ENCODE results near the gene ROR2. TPM values are rescaled to one million over a fixed set of nuclear protein-coding genes. Genes with fewer than 3 reads are reported as not detected.

ROR2 gene
- total RNA-seq, 1 donor, result 13.8 TPM

- peak overlapping the region; percentile 9 for H3K27ac ChIP-seq (ENCODE audit: low read depth, low read length)
- no peaks in the 10 kb centered on the region for H3K79me2 ChIP-seq (ENCODE audit: insufficient read depth, low read length)
- no peaks in the 10 kb centered on the region for H3K9me3 ChIP-seq (ENCODE audit: low read depth, low read length)
- H3K4me2 ChIP-seq (ENCODE audit: insufficient read depth, low read length), result no peak overlapping the region
- H4K20me1 ChIP-seq (ENCODE audit: insufficient read depth, low read length), result no peaks in the 10 kb centered on the region
- no peaks in the 10 kb centered on the region for H3K36me3 ChIP-seq (ENCODE audit: insufficient read depth, low read length)
- no peaks in the 10 kb centered on the region for H3K27me3 ChIP-seq (ENCODE audit: insufficient read depth, low read length)
- TF ChIP-seq CTCF (IDR thresholded peaks at IDR 0.05; ENCODE audit: extremely low read depth, low read depth, low read length), result no peak
- DNase-seq (ENCODE audit: insufficient read length, low spot score, missing footprints), result no peak
- H2AFZ ChIP-seq (ENCODE audit: low read length), result no peak overlapping the region
- no peak overlapping the region for H3K4me3 ChIP-seq (ENCODE audit: insufficient read depth, low read length)
- H3K4me1 ChIP-seq (ENCODE audit: insufficient read depth, low read length), result peaks cover 7% of the 10 kb centered on the region
Observed at GRCh38 chr9:91746357-91746756, 203.7 kb downstream of the ROR2 start.

- H3K4me2 ChIP-seq (ENCODE audit: insufficient read depth, low read length), result no peak overlapping the region
- peaks cover 3% of the 10 kb centered on the region for H3K27me3 ChIP-seq (ENCODE audit: insufficient read depth, low read length)
- H3K9me3 ChIP-seq (ENCODE audit: low read depth, low read length), result no peaks in the 10 kb centered on the region
- H4K20me1 ChIP-seq (ENCODE audit: insufficient read depth, low read length), result no peaks in the 10 kb centered on the region
- peaks cover 7% of the 10 kb centered on the region for H3K4me1 ChIP-seq (ENCODE audit: insufficient read depth, low read length)
- H3K4me3 ChIP-seq (ENCODE audit: insufficient read depth, low read length), result no peak overlapping the region
- H2AFZ ChIP-seq (ENCODE audit: low read length), result no peak overlapping the region
- H3K36me3 ChIP-seq (ENCODE audit: insufficient read depth, low read length), result no peaks in the 10 kb centered on the region
- DNase-seq (ENCODE audit: insufficient read length, low spot score, missing footprints), result no peak
- no peak overlapping the region for H3K27ac ChIP-seq (ENCODE audit: low read depth, low read length)
- TF ChIP-seq CTCF (IDR thresholded peaks at IDR 0.05; ENCODE audit: extremely low read depth, low read depth, low read length), result no peak
- no peaks in the 10 kb centered on the region for H3K79me2 ChIP-seq (ENCODE audit: insufficient read depth, low read length)
Observed at GRCh38 chr9:91744114-91744513, 205.9 kb downstream of the ROR2 start.

GRCh38 chr9:91741522-91741921 lies 208.5 kb downstream of the ROR2 start:
- TF ChIP-seq CTCF (IDR thresholded peaks at IDR 0.05; ENCODE audit: extremely low read depth, low read depth, low read length), result no peak
- Histone ChIP-seq H3K4me3 (ENCODE audit: insufficient read depth, low read length) (no peak overlapping the region), H3K4me1 (ENCODE audit: insufficient read depth, low read length) (peaks cover 3% of the 10 kb centered on the region), H3K27me3 (ENCODE audit: insufficient read depth, low read length) (peaks cover 8% of the 10 kb centered on the region), H4K20me1 (ENCODE audit: insufficient read depth, low read length) (no peaks in the 10 kb centered on the region), H3K27ac (ENCODE audit: low read depth, low read length) (no peak overlapping the region), H2AFZ (ENCODE audit: low read length) (no peak overlapping the region), H3K79me2 (ENCODE audit: insufficient read depth, low read length) (no peaks in the 10 kb centered on the region), H3K9me3 (ENCODE audit: low read depth, low read length) (no peaks in the 10 kb centered on the region), H3K4me2 (ENCODE audit: insufficient read depth, low read length) (no peak overlapping the region), H3K36me3 (ENCODE audit: insufficient read depth, low read length) (no peaks in the 10 kb centered on the region)
- DNase-seq (ENCODE audit: insufficient read length, low spot score, missing footprints), result peak; percentile 88

- Histone ChIP-seq H3K36me3 (ENCODE audit: insufficient read depth, low read length) (no peaks in the 10 kb centered on the region), H2AFZ (ENCODE audit: low read length) (peak overlapping the region; percentile 42), H3K27ac (ENCODE audit: low read depth, low read length) (no peak overlapping the region), H3K4me2 (ENCODE audit: insufficient read depth, low read length) (no peak overlapping the region), H3K4me3 (ENCODE audit: insufficient read depth, low read length) (no peak overlapping the region), H3K9me3 (ENCODE audit: low read depth, low read length) (no peaks in the 10 kb centered on the region), H3K4me1 (ENCODE audit: insufficient read depth, low read length) (no peaks in the 10 kb centered on the region), H3K27me3 (ENCODE audit: insufficient read depth, low read length) (peaks cover 13% of the 10 kb centered on the region), H3K79me2 (ENCODE audit: insufficient read depth, low read length) (no peaks in the 10 kb centered on the region), H4K20me1 (ENCODE audit: insufficient read depth, low read length) (no peaks in the 10 kb centered on the region)
- TF ChIP-seq CTCF (IDR thresholded peaks at IDR 0.05; ENCODE audit: extremely low read depth, low read depth, low read length), result peak; percentile 30
- DNase-seq (ENCODE audit: insufficient read length, low spot score, missing footprints), result peak; percentile 95
Observed at GRCh38 chr9:91740701-91741100, 209.3 kb downstream of the ROR2 start.

Measured in osteoblast (primary cell).